K562 (cell line): ENCODE data around the gene FAM219B. TPM values are rescaled to one million over a fixed set of nuclear protein-coding genes. Genes with fewer than 3 reads are reported as not detected.
A peak's percentile ranks its signal among the peaks of the same experiment; 100 is the strongest.

Source experiments
- BRCA1 ChIP-seq, 2 experiments: fragments of 450-650 bp in 1 of 2; sonication (generic) in 1 of 2; formaldehyde crosslinking in 1 of 2; IDR thresholded peaks; 2 replicates each; pipeline versions ENCODE4 v1.5.0 to v1.6.1; 2017 to 2020; ENCODE audit warnings: mild to moderate bottlenecking in 1 of 2, missing genetic modification reagents in 1 of 2
- CBX3 ChIP-seq, 2 experiments: IDR thresholded peaks; 1 replicate in 1 of 2; 2 replicates in 1 of 2; pipeline ENCODE4 v1.6.1; 2012; ENCODE audit warnings: inconsistent platforms in 2 of 2, low read length in 2 of 2, borderline replicate concordance in 1 of 2, control low read depth in 1 of 2
- CREBBP ChIP-seq: IDR thresholded peaks from one replicate; pipeline ENCODE4 v1.6.1; 2012; ENCODE audit warnings: low read depth, mild to moderate bottlenecking, control low read depth, inconsistent platforms, low read length
- CTCF ChIP-seq, 3 experiments: IDR thresholded peaks in 2 of 3; conservative IDR thresholded peaks in 1 of 3; 2 replicates each; pipeline ENCODE4 v1.5.1; 2011 to 2012; ENCODE audit warnings: low read length in 3 of 3, mild to moderate bottlenecking in 3 of 3, control low read depth in 2 of 3, improper control_type of control experiment in 1 of 3, inconsistent platforms in 1 of 3, low read depth in 1 of 3, mixed read lengths in 1 of 3, moderate library complexity in 1 of 3; ENCODE audit not compliant: insufficient read depth in 2 of 3
- DIDO1 ChIP-seq: fragments of 450-650 bp; IDR thresholded peaks from 2 replicates; pipeline ENCODE4 v1.6.1; 2016; ENCODE audit warnings: low read depth, missing biosample characterization, missing genetic modification characterization
- FOXK1 ChIP-seq: sonication (generic); formaldehyde crosslinking; IDR thresholded peaks from 2 replicates; pipeline ENCODE4 v1.8.0; 2022; ENCODE audit warnings: missing genetic modification reagents, mild to moderate bottlenecking, borderline replicate concordance
- FOXP4 ChIP-seq: sonication (generic); formaldehyde crosslinking; IDR thresholded peaks from 2 replicates; pipeline ENCODE4 v1.8.0; 2022; ENCODE audit warnings: mild to moderate bottlenecking, missing genetic modification reagents, borderline replicate concordance
- GABPB1 ChIP-seq: sonication (generic); formaldehyde crosslinking; IDR thresholded peaks from 2 replicates; pipeline ENCODE4 v1.8.0; 2022; ENCODE audit warnings: mild to moderate bottlenecking, missing genetic modification reagents
- HDAC2 ChIP-seq: fragments of 450-650 bp; IDR thresholded peaks from 2 replicates; pipeline ENCODE4 v1.6.1; 2016; ENCODE audit warnings: mild to moderate bottlenecking
- IRF2 ChIP-seq: sonication (generic); formaldehyde crosslinking; IDR thresholded peaks from 2 replicates; pipeline ENCODE4 v1.8.1; 2022; ENCODE audit warnings: mild to moderate bottlenecking, missing genetic modification reagents
- NFIC ChIP-seq: fragments of 450-650 bp; IDR thresholded peaks from 2 replicates; pipeline ENCODE4 v1.6.1; 2017; ENCODE audit warnings: mild to moderate bottlenecking, inconsistent platforms
- PATZ1 ChIP-seq: fragments of 250-450 bp; sonication (Bioruptor Pico); IDR thresholded peaks from 2 replicates; pipeline ENCODE4 v1.5.0; 2020; ENCODE audit warnings: mild to moderate bottlenecking, borderline replicate concordance
- PHB ChIP-seq: fragments of 250-450 bp; sonication (Bioruptor Pico); IDR thresholded peaks from 2 replicates; pipeline ENCODE4 v1.5.0; 2021
- PHB2 ChIP-seq: fragments of 450-650 bp; IDR thresholded peaks from 2 replicates; pipeline ENCODE4 v1.6.1; 2017; ENCODE audit warnings: low read depth
- PURB ChIP-seq: sonication (generic); formaldehyde crosslinking; IDR thresholded peaks from 2 replicates; pipeline ENCODE4 v1.9.0; 2021; ENCODE audit warnings: low read depth, mild to moderate bottlenecking, missing genetic modification reagents
- RBM17 ChIP-seq: fragments of 200-400 bp; formaldehyde crosslinking; IDR thresholded peaks from 2 replicates; pipeline ENCODE4 v1.6.1; 2017; ENCODE audit warnings: low read depth, mild to moderate bottlenecking, low read length, borderline replicate concordance
- RBM25 ChIP-seq: fragments of 200-400 bp; formaldehyde crosslinking; IDR thresholded peaks from 2 replicates; pipeline ENCODE4 v1.6.1; 2018; ENCODE audit warnings: low read length, low read depth, moderate library complexity; ENCODE audit not compliant: severe bottlenecking
- SNAPC5 ChIP-seq: fragments of 250-450 bp; sonication (Bioruptor Pico); IDR thresholded peaks from 2 replicates; pipeline ENCODE4 v1.8.0; 2021; ENCODE audit warnings: moderate library complexity, mild to moderate bottlenecking, inconsistent platforms
- TEAD4 ChIP-seq, 2 experiments: sonication (generic) in 1 of 2; formaldehyde crosslinking in 1 of 2; IDR thresholded peaks; 2 replicates each; pipeline versions ENCODE4 v1.6.1 to v1.8.0; 2012 to 2022; ENCODE audit warnings: borderline replicate concordance in 1 of 2, inconsistent platforms in 1 of 2, low read length in 1 of 2, mild to moderate bottlenecking in 1 of 2, missing genetic modification reagents in 1 of 2
- ZKSCAN1 ChIP-seq: fragments of 150-350 bp; IDR thresholded peaks from 2 replicates; pipeline ENCODE4 v1.6.1; 2016; ENCODE audit warnings: low read depth, low read length
- ZNF347 ChIP-seq: fragments of 450-650 bp; formaldehyde crosslinking; IDR thresholded peaks from 2 replicates; pipeline ENCODE4 v1.4.0; 2020; ENCODE audit warnings: low read depth, mild to moderate bottlenecking, moderate library complexity
- polyA plus RNA-seq, 8 experiments: library from polyadenylated mRNA; depleted of rRNA in 4 of 8; stranded (reverse) in 5 of 8; unstranded in 3 of 8; fragments of >200 nt; fragmentation: Nextera tagmentation in 2 of 8; fragmentation: Illumina TruSeq in 1 of 8; extraction: Ambion mirVana in 2 of 8; extraction: Trizol in 1 of 8; gene quantifications; 2 replicates each; pipeline versions ENCODE4 v1.2.1 to v1.2.3, GENCODE V29; 2011 to 2014; ENCODE audit warnings: inconsistent platforms in 1 of 8, missing spikeins in 1 of 8
- total RNA-seq, 7 experiments: library from RNA; depleted of rRNA in 6 of 7; stranded (reverse); fragments of >200 nt in 6 of 7; fragmentation: Illumina TruSeq in 2 of 7; extraction: Trizol in 2 of 7; gene quantifications; 2 replicates each; pipeline versions ENCODE4 v1.2.1 to v1.2.3, GENCODE V29; 2011 to 2021; ENCODE audit warnings: low replicate concordance in 1 of 7

FAM219B gene
- total and polyA plus RNA-seq, 9 of the 15 experiments (the other 6 are each of a cell fraction or from before 2014, with no cell fraction given): 6.8 to 50.4 (median 29.4) TPM

GRCh38 chr15:74955796-74956647 is 49.4 kb upstream of the FAM219B start (continued):
- peak; percentile 100 for TF ChIP-seq FOXP4 (CRISPR knock-in tag)
- peak; percentile 97 for TF ChIP-seq IRF2 (CRISPR knock-in tag)
- no peak for TF ChIP-seq PHB2
- no peak for TF ChIP-seq PATZ1 (CRISPR knock-in tag)
- no peak for TF ChIP-seq DIDO1
- TF ChIP-seq PURB: 0 out of 2 replicates have a peak, but pooled peaks have one; percentile 80
- TF ChIP-seq CREBBP: no peak
- TF ChIP-seq HDAC2: no peak
- peak; percentile 100 for TF ChIP-seq FOXK1 (CRISPR knock-in tag)
- peak; percentile 89 for TF ChIP-seq GABPB1 (CRISPR knock-in tag)
- peak; percentile 62 for TF ChIP-seq TEAD4 (IDR thresholded peaks at IDR 0.05; ENCODE audit: low read length)
- TF ChIP-seq TEAD4 (CRISPR knock-in tag; IDR thresholded peaks at IDR 0.05; ENCODE audit: borderline replicate concordance): peak; percentile 99
- peak; percentile 26; the same call in 1 of the 2 replicates for TF ChIP-seq NFIC
- no peak for TF ChIP-seq BRCA1 (IDR thresholded peaks at IDR 0.05)
- TF ChIP-seq BRCA1 (CRISPR knock-in tag; IDR thresholded peaks at IDR 0.05): peak; percentile 98
- peak; percentile 38 to 62 (median 42); a peak in 5 of 6 replicates for TF ChIP-seq CTCF (IDR thresholded peaks at IDR 0.05 in 2 of 3, conservative IDR thresholded peaks at IDR 0.05 in 1 of 3; ENCODE audit: insufficient read depth in 2 of 3, low read depth in 1 of 3, low read length in 3 of 3)
- TF ChIP-seq ZKSCAN1: peak; percentile 65; the same call in 1 of the 2 replicates
- TF ChIP-seq RBM25: peak; percentile 20
- no peak for TF ChIP-seq RBM17
- TF ChIP-seq PHB (CRISPR knock-in tag): no peak
- TF ChIP-seq CBX3 (IDR thresholded peaks at IDR 0.05; ENCODE audit: borderline replicate concordance in 1 of 2, low read length in 2 of 2): peak in 1 of 2 experiments; percentile 97; a peak in 2 of 3 replicates
- TF ChIP-seq SNAPC5 (CRISPR knock-in tag): no peak
- TF ChIP-seq ZNF347 (CRISPR knock-in tag): no peak
